Measurements from ENCODE around the gene RRAGD.

RRAGD gene

GRCh38 chr6:89371849-89372505 lies 40.1 kb downstream of the RRAGD start:
- DNase-seq: peak; percentile 42

DNA sequence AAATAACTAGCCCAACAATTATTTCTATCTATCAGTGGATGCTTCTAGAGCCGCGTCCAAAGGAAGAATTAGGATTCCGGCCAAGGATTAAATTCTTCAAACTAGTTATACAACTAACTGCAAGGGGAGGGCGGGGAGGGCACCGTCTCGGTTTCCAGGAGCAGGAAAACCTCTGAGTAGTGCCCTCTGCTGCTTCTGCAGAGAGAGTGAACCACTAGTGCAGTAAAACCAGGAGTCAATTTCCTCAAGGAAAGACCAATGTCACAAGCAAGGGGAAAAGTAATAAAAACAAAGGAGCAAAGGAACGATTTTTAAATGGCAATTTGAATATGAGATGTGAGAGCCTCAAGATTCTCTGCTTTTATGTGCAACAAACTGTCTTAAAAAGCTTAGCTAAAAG lies 43.1 kb downstream of the RRAGD start:
- DNase-seq: no peak

DNA sequence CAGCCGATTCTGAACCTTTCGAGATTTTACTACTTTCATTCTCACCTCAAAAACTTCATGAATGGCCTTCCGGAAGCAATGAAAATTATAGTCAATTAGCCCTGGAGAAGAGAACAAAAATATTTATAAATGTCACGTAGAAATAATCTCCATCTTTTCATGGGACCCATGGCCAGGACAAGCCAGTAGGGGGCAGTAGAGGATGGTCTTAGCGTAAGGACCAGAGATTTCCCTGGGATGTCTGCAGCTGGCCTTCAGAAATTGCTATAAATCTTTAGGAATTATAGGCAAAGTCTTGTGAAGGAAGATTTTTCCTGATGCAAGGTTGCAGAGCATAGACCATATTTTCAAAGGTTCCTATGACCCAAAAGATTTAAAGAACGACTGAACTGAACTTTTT lies 44.0 kb downstream of the RRAGD start:
- no peak for DNase-seq

- no peak for DNase-seq
These were observed 47.5 kb downstream of the RRAGD start for GRCh38 chr6:89364586-89364985.

- no peak for DNase-seq
These were observed 50.9 kb downstream of the RRAGD start for GRCh38 chr6:89361171-89361570.

DNA sequence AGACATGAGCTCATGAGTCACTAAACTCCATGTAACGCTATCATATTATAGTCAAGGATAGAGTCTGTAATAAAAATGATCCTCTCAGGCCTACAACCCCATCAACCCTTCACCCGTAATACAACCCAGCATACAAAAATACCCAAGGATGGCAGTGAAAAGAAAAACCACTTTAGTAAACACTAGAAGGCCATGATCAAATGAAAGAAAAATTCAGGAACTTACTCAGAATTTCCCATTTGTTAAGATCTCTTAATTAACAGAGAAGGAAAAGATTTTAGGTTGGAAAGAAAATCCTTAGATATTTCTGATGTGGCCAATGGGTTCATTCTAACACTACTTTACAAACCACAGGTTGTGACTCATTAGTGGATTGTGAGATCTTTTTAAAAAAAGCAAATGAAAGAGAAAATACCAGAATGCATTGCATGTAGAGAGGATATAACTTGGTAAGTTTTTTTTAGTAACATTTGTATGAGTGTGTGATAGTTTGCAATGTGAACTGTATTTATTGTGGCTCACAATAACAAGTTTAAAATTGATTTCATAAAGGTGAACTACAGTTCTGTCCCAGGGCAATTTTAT lies 51.6 kb downstream of the RRAGD start:
- no peak for DNase-seq

DNA sequence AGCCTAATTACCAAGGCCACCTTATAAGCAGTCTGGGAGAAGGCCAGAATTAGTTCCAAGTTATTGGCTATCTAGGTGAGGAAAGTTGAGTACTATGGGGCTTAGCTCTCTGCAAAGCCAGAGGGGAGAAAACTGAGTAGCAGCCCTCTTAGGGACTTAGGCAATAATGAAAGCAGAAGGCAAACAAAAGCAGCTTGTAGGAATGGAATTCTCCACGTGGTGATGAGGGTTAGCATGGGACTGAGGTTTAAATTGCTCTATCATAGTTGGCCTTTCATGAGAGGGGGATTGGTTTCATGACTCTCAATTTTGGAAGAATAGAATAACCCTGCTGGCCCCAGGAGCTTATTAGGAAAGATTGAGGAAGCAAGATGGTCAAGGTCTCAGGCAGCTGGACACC lies 52.5 kb downstream of the RRAGD start:
- DNase-seq: no peak

DNA sequence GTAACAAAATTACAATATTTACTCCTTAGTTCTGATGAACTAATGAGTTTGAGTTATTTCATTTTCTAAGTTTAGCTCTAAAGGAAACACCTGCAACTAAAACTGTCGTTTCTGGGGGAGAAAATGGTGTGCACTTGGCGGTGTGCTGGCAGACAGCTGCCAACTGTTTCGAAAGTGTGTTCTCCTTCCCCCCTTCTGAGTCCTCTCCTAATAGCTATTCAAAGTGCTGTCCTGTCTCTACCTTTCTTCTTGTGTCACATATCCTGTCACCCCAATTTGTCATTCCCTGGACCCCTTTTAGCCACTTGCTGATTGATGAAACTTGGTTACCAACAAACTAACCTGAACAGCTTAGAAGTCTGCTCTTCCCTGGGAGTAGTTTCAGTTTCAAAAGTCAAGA lies 54.7 kb downstream of the RRAGD start:
- DNase-seq: no peak

GRCh38 chr6:89356642-89357170 lies 55.4 kb downstream of the RRAGD start:
- DNase-seq: no peak

- DNase-seq: no peak
These were observed 56.4 kb downstream of the RRAGD start for GRCh38 chr6:89355511-89356194.

GRCh38 chr6:89353702-89354392 lies 58.2 kb downstream of the RRAGD start:
- peak; percentile 69 for DNase-seq

DNA sequence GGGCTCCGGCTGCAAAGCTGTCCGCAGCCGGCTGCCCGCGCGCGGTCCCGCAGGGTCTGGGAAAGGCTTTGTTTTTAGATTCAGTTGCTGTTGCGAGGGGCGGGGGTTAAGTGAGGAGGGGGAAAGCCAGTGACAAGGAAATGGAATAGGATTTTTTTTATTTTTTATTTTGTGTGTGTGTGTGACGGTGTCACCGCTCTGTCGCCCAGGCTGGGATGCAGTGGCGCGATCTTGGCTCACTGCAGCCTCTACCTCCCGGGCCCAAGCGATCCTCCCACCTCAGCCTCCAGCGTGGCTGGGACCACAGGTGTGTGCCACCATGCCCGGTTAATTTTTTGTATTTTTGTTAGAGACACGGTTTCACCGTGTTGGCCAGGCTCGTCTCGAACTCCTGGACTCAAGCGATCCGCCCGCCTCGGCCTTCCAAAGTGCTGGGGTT lies 58.9 kb downstream of the RRAGD start:
- DNase-seq: no peak

- DNase-seq: peak; percentile 62
These were observed 59.6 kb downstream of the RRAGD start, which contains the start of gene UBE2J1 for GRCh38 chr6:89352278-89353117. UBE2J1 (minus strand) TSS chr6:89352722; CDS start chr6:89352569, 153 bp downstream.

DNA sequence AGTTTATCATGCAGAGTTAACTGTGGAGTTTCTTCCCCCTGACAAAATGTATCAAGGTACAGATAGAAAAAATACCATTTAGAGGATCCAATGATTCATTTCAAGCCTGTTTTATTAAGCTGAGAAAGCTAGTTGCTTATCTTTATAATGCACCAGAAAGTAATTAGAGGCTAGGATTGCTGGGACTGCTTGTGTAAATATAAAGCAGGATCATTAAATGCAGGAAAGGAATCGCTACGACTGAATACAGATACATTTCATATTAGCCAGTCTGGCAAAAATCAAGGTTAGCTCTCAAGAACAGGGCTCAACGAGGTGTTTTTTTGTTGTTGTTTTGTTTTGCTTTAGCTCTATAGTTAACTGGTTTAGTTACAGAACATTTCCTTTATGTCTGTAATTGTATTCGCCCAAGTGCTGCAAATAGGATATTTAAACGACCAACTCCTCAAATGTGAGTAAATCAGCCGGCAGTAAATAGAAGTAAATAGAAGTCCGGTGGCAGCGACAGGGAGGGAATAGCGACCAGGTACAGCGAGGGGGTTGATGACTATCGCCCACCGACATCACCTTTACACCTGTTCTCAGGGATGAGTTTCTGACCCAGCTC lies 60.3 kb downstream of the RRAGD start:
- no peak for DNase-seq

DNA sequence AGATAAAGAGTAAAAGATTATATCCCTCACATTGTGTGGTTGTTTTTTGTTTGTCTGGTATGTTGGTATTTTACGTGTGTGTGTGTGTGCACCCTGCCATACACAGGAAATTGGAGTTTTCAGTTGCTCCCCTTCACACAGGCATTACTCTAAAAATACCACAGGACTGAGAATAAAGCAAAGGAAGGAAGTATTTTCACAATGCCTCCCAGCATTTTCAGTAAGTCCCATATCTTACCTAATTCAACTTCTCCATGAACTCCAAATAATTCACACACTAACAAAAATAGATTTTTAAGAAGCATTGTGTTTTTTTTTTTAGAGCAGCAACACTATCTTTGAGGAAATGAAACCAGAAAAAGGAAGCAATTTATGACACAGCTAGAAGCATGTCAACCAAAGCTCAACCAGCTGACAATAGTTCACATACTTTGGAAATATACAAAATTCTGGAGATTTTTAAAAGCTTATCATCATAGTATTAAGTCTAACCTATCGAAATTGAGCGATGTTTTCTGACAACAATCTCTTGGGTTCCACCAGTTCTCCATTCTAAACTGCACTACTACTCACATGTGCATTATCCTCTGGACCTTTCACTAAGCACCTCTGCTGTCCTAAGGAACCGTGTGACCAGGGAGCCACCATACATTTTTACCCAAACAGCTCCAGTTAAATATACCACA lies 61.6 kb downstream of the RRAGD start:
- DNase-seq: no peak

DNA sequence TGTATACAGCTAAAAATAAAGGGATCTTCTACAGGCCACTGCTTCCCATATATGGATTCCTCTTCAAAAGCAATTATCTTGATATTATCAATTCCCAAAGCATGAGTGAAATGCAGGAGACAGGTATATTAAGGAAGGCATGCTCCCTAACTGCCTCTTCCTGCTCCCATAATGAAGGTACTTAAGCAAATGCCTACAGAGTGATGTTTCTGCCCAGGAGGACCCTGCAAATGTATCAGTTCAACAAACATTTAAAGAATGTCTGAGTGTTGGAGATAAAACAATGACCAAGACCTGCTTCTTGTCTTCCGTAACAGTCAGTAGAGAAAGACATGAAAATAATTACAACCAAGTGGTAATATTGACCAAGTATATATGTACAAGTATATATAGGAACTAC lies 63.7 kb downstream of the RRAGD start:
- DNase-seq: no peak

GRCh38 chr6:89347825-89348224 lies 64.2 kb downstream of the RRAGD start:
- no peak for DNase-seq

GRCh38 chr6:89346433-89346832 lies 65.6 kb downstream of the RRAGD start:
- DNase-seq: no peak

GRCh38 chr6:89339565-89339964 lies 72.5 kb downstream of the RRAGD start:
- no peak for DNase-seq

DNA sequence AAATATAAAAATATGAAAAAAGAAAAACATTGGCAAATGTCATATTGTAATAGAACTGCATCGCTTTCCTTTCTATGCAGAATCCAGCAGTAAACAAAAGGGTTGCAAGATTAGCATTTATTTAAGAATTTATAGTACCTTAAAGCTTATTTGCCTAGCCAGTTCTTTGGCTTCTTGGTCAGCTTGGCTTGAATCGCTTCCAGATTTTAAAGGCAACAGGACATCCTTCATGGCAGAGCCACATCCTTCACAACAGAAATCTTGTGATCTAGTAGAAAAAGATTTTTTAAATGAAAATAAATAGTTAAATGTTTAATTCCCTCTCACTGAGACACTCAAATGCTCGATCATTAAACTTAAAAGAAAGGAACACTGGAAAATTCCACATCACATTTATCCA lies 76.9 kb downstream of the RRAGD start:
- no peak for DNase-seq

DNA sequence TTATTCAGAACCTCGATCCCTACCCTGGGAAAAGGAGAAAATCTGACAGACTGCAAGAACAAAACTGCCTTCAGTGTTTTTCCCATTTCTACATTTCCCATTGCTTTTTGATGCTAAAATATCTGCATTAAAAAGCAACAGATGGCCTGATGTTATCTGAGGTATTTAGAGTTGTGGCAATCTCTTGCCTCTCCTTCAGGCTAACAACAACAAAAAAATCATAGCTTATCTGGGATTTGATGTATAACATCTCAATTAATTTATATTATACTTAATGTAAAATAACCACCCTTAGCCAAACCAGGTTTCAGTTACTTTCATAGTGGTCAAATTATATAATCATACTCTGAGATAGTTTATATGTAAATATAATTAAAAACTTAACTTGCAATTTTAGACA lies 81.2 kb downstream of the RRAGD start:
- no peak for DNase-seq

Measured in NCI-H2107 (cell line).